ENCODE results near the gene TOX3.

TOX3 gene

DNA sequence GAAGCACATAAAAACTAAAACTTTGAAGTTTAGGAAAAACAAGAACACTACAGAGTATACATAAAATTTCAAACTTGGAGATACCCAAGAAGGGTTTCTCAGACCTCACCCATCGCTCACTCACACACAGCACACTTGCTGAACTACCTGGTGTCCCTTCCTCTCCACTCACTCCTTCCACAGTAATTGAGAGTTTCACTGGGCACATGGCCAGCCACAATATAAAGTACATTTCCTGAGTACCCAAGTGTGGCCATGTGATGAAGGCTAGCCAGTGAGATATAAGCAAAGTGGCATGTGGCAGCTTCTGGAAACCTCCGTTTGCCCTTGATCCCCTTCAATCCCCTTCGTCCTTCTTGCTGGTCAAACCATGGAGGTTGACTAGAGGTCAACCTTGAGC, 11.9 kb downstream of the TOX3 start:
- DNase-seq, result peak; percentile 2

DNA sequence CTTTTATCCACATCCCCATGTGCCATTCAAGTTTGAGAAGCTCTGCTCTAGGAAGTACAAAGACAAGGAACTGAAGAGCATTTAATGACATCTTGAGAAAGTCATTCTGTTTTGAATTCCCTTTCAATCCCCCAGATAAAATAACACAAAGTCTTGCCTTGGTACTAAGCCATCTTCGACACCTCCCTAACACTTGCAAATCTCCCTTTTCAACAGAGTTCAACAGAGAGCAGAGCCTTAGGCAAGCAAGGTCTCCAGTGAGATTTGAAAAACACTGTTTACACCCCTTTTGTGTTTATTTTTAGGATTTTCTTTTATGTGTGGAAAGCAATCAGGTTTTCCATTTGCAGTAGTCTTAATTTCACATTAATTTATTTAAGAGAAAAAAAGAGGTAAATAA, 13.6 kb downstream of the TOX3 start:
- DNase-seq, result no peak

DNA sequence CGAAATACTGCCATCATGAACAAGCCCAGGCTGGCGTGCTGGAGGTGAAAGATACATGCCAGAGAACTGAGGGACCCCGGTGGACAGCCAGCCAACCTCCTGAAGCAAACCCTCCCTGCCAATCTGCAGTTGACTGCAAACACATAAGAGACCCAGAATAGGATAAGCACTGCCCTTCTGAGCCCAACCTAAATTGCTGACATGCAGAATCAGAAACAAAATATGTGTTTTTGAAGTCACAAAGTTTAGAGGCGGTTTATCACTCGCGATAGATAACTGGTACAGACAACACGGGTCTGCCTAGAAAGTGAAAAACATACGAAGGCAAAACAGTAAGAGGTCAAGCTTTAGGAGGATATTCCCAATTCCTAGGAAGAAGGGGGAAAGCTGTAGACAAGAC, 14.6 kb downstream of the TOX3 start:
- DNase-seq, result no peak

DNA sequence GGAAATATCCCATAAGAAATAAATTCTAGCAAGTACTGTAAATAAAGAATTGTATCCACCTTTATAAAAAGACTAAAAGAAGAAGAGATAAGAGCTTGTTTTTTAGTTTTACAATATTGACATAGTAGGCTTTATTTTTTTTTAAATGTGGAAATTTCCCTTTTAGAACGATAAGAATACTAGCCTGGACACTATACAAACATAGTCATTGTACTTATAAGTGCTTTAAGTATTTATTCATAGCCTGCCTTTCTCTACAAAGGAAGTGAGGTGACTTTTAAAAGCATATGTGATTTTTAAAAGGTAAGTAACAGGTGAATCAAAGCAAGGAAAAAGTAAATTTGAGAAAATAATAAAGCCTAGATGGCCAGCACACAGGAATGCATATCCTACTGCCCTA, 17.7 kb downstream of the TOX3 start:
- DNase-seq, result no peak

DNA sequence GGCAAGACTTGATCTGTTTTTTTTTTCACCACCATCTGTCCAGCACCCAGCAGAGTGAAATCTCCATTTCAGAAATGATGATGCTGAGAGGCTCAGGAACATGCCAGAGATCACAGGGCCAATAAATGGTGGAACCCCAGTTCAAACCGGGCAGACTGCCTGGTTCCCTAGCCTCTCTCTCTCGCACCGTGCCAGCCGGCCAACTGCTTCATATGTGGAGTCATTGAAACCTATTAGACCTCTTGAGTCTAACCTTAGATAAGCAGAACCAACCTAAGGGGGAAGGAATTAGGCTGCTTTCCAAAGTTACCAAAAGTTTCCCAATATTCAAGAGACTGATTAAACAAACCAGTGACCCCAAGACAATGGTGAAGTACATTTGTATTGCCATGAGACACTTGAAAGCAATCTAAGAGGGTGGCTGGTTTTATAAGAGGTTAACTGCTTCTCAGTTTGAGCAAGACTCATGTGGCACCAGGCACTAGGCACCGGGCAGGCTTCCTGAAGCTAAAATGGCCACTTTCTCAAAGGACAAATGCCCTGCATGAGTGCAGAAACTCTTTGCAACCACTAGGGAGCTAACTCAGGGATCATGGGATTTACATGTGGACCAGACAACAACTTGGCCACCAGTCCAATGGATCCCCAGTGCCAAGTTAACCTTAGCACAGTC, 18.4 kb downstream of the TOX3 start:
- DNase-seq, result no peak

DNA sequence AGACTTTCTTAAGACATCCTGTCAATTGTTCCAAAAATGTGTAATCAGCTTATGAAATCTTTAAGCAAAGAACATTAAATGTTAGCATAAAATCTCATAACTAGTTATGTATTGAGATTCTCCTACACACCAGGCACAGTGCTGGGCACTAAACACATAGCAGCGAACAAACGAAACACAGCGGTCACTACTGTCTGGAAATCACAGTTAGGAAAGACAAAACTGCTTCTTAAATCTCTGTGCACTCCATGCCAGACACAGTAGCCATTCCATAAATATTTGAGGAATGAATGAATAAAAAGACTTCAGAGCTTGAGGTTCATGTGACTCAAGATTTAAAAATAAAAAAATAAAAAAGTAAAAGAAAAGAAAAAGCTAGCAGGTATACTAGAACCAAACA, 20.1 kb downstream of the TOX3 start:
- no peak for DNase-seq

DNA sequence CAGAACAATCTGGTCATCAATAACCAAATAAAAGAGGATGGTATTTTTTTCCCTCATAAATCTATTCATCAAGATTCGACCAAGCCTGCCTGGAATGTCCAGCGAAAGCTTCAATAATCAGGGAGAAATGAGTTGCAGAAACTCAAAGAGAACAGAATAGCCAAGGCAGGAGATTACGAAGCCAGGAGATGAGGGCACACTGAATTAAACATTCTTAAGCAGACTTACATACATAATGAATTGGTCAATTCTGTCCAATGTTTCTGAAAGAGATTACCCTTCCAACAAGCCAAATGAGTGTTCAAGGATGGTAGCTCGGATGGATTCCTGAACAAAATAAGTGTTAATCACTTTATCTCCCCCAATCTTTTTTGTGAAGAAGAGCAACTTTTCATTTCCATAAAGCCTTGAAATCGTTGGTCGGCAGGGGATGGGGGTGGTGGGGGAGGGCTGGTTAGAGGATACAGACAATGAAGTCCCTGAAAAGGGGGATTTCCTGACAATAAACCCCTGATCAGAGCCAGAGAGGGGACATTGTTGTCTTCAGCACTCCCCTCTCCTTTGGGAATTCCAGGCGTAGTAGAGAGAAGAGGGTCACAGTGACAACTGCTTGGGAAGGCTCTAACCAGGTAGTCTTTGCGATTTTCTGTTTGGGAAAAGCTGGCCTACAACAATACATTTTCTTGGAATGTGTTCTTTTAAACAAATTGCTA, 20.7 kb downstream of the TOX3 start:
- no peak for DNase-seq

DNA sequence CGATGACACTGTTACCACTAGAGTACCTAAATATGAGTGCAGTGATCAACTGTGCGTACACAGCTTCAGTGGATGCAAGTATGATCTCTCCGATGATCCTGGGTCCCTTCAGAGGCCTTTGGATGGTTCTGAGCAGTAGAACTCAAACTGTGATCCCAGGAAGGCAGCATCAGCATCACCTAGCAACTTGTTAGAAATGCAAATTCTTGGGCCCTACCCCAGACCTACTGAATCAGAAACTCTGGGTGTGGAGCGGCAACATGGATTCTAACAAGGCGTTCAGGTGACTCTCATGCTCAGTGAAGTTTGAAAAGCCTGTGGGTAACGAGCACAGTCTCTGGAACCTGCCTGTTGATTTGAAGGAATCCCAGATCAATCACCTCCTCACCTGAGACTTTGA, 25.4 kb downstream of the TOX3 start:
- no peak for DNase-seq

DNA sequence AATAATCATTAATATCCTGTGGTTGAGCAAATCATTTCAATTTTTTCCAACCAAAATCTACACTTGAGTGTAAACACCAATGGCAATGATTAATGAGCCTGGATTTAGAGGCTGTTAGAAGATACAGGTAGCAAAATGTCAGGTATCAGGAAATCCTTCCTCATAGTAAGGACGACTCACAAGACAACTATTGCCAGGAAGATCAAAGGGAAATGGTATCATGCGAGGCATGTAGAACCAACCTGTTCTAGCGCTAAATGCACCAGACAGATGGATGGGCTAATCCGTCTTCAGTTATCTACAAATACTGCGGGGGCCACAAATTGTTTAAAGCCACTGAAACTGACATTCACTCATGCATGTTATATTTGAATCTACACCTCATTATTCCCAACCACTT, 28.1 kb downstream of the TOX3 start:
- no peak for DNase-seq

DNA sequence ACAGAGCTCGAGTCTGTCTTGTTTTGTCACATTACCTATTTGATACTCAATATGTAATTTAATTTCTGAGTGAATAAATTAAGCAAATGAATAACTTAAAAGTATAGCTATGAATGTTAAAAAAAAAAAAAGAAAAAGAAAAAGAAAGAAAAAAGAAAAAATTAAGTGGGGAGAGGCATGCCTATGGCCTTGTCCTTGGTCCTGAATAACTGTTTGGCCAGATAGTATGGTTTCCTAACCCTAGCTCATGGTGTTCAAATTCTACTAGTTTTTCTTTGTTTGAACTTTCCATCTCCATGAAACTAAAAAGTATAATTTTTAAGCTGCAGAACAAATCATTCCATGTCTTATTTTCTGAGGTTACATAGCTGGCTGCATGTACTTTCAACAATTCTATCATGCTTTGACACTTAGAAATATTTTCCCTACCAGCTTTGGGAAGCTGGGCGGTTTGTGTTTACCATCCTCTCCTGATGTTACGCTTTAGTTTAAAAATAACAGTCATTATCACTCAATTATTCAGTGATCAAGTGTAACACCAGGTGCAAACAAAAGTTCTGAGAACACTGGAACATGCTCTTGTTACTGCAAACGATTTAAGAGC, 31.8 kb downstream of the TOX3 start:
- peak; percentile 75 for DNase-seq

DNA sequence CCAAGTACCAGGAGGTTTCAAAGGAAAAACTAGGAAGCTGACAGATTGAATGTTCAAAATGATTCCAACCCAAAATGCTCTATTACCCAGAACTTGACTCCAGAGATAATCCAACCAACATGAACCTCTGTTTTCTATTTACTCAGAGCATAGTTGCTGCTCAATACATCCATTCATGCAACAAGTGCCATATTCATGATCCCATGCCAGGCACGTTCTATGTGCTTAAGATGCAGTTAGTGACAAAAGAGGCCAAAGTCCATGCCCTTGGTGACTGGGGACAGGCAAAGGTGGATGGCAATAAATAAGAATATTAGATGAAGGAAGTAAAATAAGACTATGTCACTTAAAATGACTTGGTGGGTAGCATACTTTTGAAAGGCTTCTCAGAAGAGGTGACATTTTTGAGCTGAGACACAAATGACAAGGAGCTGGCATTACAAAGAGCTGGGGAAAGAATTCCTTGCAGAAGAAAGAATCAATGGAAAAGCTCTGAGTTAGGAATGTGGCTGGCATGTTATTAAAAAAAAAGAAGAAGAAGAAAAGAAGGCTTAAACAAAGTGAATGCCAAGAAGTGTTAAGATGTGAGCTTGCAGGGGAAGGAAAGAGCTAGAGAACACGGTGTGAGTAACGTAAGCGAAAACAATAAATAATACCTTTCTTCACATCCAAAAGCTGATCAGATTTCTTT, 34.5 kb downstream of the TOX3 start:
- no peak for DNase-seq

DNA sequence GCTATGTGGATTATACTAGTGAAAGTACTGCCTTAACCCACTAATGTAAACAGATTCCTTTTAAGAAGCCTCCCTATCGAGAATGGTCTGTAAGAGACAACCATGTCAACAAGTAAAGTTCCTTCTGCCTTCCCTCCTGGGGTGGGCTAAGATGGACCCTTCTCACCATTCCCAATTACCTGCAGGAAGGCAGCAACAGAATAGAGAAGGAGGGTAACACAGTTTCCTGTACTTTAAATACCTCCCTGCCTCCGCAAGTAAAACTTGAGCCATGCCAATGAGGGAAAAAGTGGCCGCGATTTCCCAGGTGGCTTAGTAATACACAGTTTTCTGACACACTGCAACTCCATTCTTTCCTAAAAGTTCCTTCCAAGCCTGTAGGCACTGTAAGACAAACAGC, 45.2 kb downstream of the TOX3 start:
- DNase-seq, result no peak

DNA sequence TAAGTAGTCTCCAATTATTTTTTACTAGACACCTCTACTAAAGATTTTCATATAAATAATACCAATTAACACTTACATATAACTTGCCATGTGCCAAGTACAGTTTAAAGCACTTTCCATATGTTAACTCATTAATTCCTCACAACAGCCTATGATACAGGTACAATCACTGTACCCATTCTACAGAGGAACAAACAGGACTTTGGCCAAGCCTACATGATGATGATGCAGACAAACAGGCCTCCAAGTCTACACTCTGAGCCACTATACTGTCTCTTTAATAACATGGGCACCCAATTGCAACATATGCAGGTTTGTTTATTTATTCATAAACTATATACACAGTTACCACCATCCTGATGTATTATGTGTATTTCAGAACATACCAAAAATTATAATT, 46.0 kb downstream of the TOX3 start:
- DNase-seq, result no peak

DNA sequence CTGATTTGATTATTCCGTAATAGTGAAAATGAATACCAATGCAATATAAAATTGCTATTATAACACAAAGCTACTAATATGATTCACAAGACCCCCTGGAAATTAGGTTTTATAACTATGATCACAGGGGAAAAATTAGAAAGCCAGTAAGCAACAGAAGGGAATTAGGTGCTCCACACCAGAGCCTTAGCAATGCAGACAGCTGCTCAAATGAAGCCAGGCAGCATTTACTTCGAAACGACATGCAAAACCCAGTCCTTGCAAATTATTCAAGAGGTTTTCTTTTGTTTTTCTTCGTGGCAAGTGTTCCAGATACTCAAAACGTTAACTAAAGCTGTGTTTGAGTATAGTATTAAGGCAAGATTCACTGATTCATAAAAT, 47.9 kb downstream of the TOX3 start:
- DNase-seq, result peak; percentile 24

DNA sequence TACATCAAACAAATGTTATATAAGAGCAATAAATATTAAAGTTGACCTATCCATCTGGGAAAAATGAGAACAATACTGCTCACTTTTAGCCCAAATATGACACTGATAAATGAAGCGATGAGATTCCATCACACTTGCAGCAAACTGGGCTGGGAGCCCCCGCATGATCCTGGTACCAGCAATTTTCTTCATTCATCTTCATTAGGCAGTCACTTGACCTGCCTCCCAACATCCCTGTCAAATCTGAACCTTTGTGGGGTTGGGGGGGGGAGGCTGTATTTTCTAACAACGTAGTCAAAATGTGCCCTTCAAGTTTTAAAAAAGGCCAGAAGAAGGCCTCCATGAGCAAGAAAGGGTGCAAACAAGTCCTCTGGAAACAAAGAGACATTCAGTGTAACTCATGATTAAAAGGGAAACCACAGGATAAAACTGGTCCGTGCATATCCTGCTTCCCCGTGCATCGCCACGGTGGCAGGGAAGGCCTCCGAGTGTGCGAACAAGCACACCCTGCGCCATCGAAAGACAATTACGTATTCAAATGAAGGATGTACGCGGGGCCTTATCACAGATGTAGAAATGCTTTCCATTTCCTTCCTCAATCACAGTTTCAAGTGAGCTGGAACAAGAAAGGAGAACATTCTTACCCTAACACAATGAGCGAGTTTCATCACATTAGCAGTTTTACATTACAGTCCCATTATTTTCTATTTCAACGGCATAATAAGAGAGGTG, 48.4 kb downstream of the TOX3 start:
- peak; percentile 67 for DNase-seq

DNA sequence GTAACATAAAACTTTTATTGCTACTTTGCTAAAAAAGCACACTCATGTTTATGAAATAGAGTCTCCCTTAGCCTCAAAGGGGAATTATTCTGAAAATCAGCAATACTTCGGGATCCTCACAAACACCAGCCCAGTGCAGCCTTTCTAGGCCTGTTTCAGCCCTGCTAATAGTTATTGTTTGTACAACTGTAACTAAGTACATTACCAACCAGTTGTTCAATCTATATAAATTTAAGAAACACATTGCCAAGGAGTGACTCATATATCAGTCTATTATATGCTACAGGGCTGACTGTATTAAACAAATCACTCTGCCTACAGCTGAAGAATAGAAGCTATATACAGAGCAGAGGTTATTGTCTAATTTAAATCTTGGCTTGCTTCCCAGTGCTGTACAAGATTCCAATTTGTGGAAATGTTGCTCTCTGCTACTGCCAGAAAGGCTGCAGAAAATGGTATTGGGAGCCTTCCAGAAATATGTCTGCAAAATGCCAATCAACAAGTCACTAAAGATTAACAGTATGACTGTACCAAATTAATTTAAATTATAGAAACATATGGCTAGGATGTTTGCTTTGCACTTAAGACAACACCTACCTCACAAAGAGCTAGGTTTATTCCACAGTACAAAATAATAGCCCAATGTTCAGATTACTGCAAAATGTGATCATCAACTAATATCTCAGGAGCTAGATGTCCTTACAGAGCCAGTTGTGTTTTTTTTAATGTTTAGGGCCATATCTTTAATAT, 49.7 kb downstream of the TOX3 start:
- peak; percentile 95 for DNase-seq

DNA sequence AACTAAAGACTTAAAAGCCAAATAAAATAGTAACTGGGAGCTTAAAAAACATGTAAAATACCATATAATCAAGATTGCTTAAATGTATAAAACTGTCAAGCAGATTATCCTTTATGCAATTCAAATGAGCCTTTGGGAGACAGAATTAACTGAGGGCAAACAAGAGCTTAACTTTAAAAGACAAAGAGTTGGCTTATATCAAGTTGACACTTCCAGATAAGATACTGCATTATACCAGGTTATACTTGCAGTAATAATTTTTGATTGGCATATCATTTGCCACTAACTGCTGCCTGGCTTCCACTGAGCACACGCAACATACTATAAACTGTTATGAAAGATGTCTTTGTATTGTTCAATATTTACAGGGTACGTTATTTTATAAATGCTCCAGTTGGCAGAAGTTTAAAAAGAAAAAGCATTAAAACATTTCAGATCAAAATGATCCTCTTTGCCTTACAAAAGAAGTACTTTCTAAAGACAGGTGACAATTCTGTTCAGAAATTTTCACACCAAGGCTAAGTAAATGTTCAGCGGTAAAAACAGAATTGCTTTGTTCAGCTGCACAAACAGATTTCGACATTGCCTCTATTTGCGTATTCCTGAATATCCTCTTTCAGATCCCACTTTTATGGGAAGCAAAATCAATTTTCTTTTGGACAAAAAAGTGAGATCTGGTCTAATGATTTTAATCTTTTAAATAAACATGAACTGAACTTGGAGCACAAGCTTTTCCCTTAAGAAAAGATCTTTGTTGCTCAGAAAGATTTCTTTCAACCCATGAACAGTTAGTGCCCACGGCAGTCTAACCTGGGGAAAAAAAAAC, 50.7 kb downstream of the TOX3 start:
- peak; percentile 71 for DNase-seq

DNA sequence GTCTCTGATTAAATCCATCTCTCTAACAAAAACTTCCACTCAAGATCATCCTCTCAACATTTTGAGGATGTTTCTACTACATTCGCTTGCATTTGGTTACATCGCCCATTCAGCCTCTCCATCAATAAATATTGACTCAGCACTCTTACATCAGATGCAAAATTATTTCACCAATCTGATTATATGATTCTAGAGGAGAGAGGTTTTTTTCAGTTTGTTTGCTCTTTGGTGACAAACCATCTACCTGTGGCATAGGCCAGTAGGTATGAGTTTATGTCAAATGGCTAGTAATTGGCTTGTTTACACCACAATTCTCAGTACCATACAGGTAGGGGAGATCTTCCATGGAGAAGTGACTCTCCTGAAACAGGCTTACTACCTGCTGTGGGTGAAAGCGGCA, 52.3 kb downstream of the TOX3 start:
- DNase-seq, result peak; percentile 51

DNA sequence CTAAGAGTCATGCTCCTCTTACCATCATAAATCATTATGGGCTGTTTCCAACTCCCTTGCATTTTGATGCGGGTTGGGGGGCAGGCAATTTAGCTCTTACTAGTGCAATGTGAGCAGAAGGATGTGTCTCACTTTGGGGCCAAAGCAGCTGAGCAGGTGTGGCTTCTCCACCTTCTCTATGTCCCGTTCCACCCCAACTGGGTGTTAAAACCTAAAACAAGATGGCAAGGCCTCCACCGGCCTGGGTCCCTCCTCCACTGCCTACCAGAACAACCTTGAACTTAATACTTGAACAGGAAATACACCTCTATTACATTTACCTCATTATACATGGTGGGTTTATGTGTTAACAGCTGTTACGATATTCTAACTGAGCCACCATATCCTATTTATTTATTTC, 52.8 kb downstream of the TOX3 start:
- peak; percentile 81 for DNase-seq

DNA sequence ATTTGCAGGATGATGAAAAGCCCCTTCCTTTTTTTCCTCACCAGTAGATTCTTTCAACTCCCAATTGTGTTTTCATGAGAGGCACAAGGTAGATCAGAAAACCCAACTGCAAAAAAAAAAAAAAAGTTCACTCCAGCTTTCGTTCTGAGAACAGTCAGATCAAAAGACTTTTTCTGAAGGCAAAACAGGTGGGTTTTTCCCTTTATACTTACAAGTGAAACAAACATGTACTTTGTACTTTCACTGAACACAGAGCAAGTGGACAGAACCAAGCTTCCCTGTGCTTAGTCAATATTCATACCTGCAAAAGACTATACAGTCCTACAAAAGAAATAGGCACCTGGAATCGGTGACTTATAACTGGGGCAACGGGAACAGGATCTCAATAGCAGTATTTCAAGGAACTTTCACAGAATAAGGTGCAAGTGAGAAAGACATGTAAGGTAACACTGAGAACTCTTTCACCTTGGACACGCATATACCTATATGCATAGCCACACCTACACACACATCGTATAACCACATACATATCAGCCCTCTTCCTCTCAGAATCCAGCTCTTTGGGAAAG, 54.1 kb downstream of the TOX3 start:
- peak; percentile 4 for DNase-seq

DNA sequence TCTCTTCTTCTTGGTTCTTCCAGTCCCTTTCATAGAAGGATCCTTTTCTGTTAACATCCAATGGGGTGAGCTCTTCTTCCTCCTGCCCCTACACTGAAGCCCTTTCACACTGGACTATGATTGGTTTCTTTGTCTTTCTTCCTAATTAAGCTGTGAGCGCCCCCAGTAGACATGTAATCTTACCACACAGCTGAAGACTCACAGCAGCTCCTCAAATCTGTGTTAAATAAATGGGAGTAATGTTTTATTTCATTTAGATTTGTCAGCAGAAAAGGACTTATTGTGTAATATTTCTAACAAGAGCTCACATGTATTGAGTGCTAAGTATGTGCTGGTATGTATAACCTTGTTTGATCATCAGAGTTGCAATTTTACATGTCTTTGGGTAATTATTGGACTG, 55.7 kb downstream of the TOX3 start:
- no peak for DNase-seq
